IgD-negative memory B cell (primary cell): ENCODE data around the gene OR51I1. TPM values are rescaled to one million over a fixed set of nuclear protein-coding genes. Genes with fewer than 3 reads are reported as not detected.

Experiments
- H3K27ac Mint-ChIP-seq, 3 donors: one replicate each; pipeline ENCODE4 v1.8.0; 2020 to 2022; ENCODE audit warnings: mild to moderate bottlenecking in 3 of 3, mixed read lengths in 3 of 3, moderate library complexity in 1 of 3
- H3K27me3 Mint-ChIP-seq: one replicate; pipeline ENCODE4 v1.8.0; 2021; ENCODE audit warnings: mixed read lengths
- H3K36me3 Mint-ChIP-seq: one replicate; pipeline ENCODE4 v1.8.0; 2020; ENCODE audit warnings: mild to moderate bottlenecking, mixed read lengths
- H3K4me1 Mint-ChIP-seq, 3 donors: one replicate each; pipeline ENCODE4 v1.8.0; 2020 to 2022; ENCODE audit warnings: mixed read lengths in 3 of 3, mild to moderate bottlenecking in 1 of 3
- H3K4me3 Mint-ChIP-seq, 4 donors: one replicate each; pipeline ENCODE4 v1.8.0; 2020 to 2022; ENCODE audit warnings: mild to moderate bottlenecking in 4 of 4, mixed read lengths in 4 of 4, moderate library complexity in 3 of 4
- H3K9me3 Mint-ChIP-seq, 3 donors: one replicate each; pipeline ENCODE4 v1.8.0; 2020 to 2021; ENCODE audit warnings: mixed read lengths in 3 of 3, mild to moderate bottlenecking in 1 of 3
- polyA plus RNA-seq: library from polyadenylated mRNA; unstranded; fragments of 300-500 nt; fragmentation: Illumina TruSeq; gene quantifications from one replicate; pipeline ENCODE4 v1.2.3, GENCODE V29; 2021

OR51I1 gene, protein sequence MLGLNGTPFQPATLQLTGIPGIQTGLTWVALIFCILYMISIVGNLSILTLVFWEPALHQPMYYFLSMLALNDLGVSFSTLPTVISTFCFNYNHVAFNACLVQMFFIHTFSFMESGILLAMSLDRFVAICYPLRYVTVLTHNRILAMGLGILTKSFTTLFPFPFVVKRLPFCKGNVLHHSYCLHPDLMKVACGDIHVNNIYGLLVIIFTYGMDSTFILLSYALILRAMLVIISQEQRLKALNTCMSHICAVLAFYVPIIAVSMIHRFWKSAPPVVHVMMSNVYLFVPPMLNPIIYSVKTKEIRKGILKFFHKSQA
- not detected for polyA plus RNA-seq

DNA sequence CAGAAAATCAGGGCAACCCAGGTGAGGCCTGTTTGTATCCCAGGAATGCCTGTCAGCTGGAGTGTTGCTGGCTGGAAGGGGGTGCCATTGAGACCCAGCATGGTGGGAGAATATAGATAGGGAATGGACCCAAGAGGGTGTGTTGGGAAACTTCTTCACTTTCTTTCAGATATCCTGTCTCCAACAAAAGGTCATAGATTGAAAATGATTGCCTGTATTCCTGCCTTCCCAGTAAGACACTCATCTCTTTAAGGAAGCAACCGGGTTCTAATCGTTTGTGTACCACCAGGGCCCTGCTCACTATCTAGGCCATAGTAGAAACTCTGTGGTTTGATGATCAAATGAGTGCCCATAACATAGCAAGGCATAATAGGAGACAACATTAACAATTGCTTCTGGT, at the start of gene OR51I1:
Gene OR51I1, minus strand, starts transcription at position 101 of the 400 bp plus-strand sequence. Its CDS starts 0 bp downstream, at position 101.
- Mint-ChIP-seq H3K36me3 (no peaks in the 10 kb centered on the region), H3K4me1 (no peaks in the 10 kb centered on the region), H3K27ac (no peak within 1 kb of the TSS), H3K27me3 (no peaks in the 10 kb centered on the region), H3K4me3 (no peak within 1 kb of the TSS), H3K9me3 (no peaks in the 10 kb centered on the region)

DNA sequence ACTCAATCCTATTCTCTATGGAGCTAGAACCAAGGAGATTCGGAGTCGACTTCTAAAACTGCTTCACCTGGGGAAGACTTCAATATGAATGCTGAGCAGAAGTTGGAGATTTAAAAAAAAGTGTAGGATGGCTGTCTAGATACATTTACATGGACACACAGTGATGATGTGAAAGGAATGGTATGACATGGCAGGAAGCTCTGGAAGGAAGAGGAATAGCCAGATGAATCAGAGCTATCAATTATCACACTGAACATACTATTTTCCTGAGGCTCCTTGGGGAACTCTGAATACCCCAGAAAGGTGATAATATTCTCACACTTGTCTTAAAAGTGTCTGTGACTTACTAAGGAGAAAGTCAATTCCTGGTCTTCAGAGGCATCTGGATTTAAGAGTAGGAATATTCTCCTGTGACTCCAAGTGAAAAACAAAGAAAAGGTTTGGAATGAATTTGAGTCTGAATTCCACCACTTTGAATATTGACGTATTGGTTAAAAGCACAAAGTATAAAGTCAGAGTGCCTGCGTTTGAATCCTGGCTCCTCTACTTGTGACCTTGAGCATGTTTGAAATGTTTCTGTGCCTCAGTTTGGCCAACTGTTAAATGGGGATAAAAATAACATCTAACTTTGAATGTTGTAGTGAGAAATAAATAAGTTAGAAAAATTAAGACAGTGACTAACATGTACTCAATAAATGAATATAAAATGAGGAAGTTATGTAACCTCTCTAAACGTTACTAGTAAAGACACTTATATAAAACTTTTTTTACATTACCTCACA, 48.5 kb upstream of the OR51I1 start:
- H3K4me1 Mint-ChIP-seq, result no peaks in the 10 kb centered on the region
- peaks cover 2% of the 10 kb centered on the region for H3K27me3 Mint-ChIP-seq
- H3K9me3 Mint-ChIP-seq, result no peaks in the 10 kb centered on the region
- no peaks in the 10 kb centered on the region for H3K36me3 Mint-ChIP-seq
- H3K27ac Mint-ChIP-seq, result no peak overlapping the region
- H3K4me3 Mint-ChIP-seq, result no peak overlapping the region

DNA sequence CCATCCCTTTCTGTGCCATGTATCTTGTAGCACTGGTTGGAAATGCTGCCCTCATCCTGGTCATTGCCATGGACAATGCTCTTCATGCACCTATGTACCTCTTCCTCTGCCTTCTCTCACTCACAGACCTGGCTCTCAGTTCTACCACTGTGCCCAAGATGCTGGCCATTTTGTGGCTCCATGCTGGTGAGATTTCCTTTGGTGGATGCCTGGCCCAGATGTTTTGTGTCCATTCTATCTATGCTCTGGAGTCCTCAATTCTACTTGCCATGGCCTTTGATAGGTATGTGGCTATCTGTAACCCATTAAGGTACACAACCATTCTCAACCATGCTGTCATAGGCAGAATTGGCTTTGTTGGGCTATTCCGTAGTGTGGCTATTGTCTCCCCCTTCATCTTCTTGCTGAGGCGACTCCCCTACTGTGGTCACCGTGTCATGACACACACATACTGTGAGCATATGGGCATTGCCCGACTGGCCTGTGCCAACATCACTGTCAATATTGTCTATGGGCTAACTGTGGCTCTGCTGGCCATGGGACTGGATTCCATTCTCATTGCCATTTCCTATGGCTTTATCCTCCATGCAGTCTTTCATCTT, 47.6 kb upstream of the OR51I1 start:
- H3K4me3 Mint-ChIP-seq, result no peak overlapping the region
- H3K4me1 Mint-ChIP-seq, result no peaks in the 10 kb centered on the region
- peaks cover 2% of the 10 kb centered on the region for H3K27me3 Mint-ChIP-seq
- peaks cover under 1% of the 10 kb centered on the region for H3K36me3 Mint-ChIP-seq
- H3K9me3 Mint-ChIP-seq, result no peaks in the 10 kb centered on the region
- no peak overlapping the region for H3K27ac Mint-ChIP-seq

DNA sequence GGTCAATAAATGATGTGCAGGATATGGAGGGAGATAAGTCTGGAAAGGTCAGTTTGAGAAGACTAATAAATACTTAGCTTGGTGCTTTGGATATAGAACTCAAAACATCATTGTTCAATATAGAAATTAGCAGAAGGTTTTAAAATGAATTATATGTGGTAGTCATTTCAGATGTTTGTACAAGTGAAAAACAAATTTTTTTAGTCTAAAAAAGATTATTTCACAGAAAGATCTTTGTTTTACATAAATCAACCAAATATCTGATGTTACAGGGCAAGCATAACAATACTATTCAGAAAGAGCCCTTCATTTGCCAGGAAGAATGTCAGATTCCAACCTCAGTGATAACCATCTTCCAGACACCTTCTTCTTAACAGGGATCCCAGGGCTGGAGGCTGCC, 47.1 kb upstream of the OR51I1 start, which contains the start of gene OR52D1:
Gene OR52D1, plus strand, starts transcription at position 301 of the 400 bp plus-strand sequence. Its CDS starts 22 bp downstream, at position 323.
- H3K4me3 Mint-ChIP-seq, result no peak within 1 kb of the TSS
- H3K4me1 Mint-ChIP-seq, result no peaks in the 10 kb centered on the region
- H3K27ac Mint-ChIP-seq, result no peak within 1 kb of the TSS
- peaks cover 4% of the 10 kb centered on the region for H3K27me3 Mint-ChIP-seq
- H3K36me3 Mint-ChIP-seq, result peaks cover 3% of the 10 kb centered on the region
- H3K9me3 Mint-ChIP-seq, result no peaks in the 10 kb centered on the region

DNA sequence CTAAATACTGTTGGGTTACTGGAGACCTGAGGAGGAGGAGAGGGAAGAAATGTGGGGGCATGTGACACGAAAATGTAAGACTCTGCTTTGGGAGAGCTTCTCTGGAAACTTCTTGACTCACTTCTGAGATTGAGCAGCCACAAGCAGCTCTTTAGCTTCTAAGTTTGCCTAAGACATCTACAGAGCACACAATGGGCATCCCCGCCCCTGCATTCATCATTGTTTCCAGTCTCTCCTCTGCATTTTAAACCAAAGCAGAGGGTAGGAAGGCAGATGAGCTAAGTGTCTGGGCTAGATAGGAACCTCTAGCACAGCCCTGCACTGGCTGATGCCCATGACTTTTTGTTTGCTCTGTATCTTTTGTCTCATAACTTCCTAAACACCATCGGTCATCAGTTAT, 45.1 kb upstream of the OR51I1 start:
- H3K9me3 Mint-ChIP-seq, result no peaks in the 10 kb centered on the region
- H3K36me3 Mint-ChIP-seq, result peaks cover 3% of the 10 kb centered on the region
- no peak overlapping the region for H3K4me3 Mint-ChIP-seq
- H3K27me3 Mint-ChIP-seq, result peaks cover 4% of the 10 kb centered on the region
- no peak overlapping the region for H3K27ac Mint-ChIP-seq
- no peaks in the 10 kb centered on the region for H3K4me1 Mint-ChIP-seq

DNA sequence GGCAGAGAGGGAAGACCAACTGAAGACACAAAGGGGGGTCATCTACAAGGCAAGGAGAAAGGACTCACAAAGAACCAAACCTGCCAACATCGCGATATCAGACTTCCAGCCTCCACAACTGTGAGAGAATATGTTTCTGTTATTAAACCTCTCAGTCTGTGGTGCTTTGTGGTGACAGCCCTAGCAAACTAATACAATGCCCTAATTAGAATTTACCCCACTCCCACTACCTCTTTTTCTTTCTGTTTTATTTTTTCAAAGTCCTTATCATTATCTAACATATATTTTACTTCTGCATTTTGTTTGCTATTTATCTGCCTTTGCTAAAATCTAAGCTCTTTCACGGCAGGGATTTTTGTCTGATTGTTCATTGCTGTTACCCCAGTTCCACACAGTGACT, 44.7 kb upstream of the OR51I1 start:
- Mint-ChIP-seq H3K9me3 (no peaks in the 10 kb centered on the region), H3K4me1 (no peaks in the 10 kb centered on the region), H3K4me3 (no peak overlapping the region), H3K27me3 (peaks cover 4% of the 10 kb centered on the region), H3K27ac (no peak overlapping the region), H3K36me3 (peaks cover 3% of the 10 kb centered on the region)

DNA sequence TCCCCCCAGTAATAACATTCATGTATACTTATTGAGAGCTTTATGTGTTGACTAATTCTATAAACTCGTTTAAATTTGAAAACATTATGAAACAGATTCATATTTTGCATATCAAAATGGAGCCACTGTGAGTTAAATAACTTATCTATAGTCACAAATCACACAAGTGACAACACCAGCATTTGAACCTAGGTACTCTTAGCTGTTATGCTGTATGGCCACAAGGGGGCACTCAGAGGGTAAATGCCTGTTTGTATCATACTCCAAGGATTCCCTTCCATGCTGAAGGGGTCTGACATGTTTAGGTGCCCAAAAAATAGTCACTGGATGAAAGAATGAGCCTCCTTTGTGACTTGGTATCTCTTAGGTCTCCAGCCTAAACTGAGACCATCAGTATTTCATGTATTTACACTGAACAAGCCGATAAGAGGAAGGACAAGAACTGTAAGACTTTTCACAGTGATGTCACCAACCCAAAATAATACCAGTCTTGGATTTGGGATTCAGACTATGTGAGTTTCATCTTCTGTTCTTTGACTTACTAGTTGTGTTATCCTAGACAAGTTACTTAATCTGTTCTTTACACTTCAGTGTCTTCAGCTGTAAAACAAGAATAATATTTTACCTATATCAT, 35.0 kb upstream of the OR51I1 start:
- no peak overlapping the region for H3K27ac Mint-ChIP-seq
- H3K4me3 Mint-ChIP-seq, result no peak overlapping the region
- no peaks in the 10 kb centered on the region for H3K36me3 Mint-ChIP-seq
- peaks cover 8% of the 10 kb centered on the region for H3K27me3 Mint-ChIP-seq
- H3K9me3 Mint-ChIP-seq, result no peaks in the 10 kb centered on the region
- H3K4me1 Mint-ChIP-seq, result no peaks in the 10 kb centered on the region

DNA sequence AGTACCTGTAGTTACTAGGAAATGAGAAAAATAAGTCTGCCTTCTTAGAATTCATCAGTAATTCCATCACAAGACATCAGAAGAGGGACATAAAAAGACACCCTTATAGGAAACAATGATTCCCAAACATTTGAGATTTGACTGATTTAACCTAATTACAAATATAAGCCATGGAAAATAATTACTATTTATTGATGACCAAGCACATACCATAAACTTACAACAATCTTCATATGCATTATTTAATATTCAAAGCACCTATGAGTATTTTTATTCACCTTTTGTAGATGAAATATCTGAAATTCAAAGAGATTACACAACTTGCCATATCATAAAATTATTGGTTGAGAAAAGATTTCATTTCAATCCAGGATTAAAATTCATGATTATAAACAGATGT, 32.6 kb upstream of the OR51I1 start:
- Mint-ChIP-seq H3K4me1 (peaks cover 0 to 1% (median 0%) of the 10 kb centered on the region in 3 donors), H3K9me3 (no peaks in the 10 kb centered on the region), H3K36me3 (no peaks in the 10 kb centered on the region), H3K27ac (no peak overlapping the region), H3K27me3 (peaks cover 9% of the 10 kb centered on the region), H3K4me3 (no peak overlapping the region)

DNA sequence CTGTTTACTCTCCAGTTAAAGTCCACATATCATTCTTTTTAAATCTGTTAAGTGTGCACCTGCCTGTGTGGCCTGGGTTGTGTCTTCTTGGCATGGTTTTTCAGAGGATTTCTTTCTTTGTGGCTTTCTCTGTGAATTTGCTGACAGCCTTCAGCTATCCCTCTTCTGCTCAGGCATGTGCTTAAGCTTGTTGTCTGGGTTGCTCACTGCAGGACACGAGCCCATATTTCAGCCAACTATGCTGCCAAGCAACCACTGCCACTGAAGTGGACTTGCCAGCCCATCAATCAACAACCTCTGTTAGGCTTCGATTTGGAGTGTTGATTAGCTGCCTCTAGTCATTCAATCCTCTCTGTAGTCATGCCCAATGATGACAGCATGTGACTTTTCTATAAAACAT, 26.2 kb upstream of the OR51I1 start:
- Mint-ChIP-seq H3K27ac (no peak overlapping the region), H3K4me3 (no peak overlapping the region)

DNA sequence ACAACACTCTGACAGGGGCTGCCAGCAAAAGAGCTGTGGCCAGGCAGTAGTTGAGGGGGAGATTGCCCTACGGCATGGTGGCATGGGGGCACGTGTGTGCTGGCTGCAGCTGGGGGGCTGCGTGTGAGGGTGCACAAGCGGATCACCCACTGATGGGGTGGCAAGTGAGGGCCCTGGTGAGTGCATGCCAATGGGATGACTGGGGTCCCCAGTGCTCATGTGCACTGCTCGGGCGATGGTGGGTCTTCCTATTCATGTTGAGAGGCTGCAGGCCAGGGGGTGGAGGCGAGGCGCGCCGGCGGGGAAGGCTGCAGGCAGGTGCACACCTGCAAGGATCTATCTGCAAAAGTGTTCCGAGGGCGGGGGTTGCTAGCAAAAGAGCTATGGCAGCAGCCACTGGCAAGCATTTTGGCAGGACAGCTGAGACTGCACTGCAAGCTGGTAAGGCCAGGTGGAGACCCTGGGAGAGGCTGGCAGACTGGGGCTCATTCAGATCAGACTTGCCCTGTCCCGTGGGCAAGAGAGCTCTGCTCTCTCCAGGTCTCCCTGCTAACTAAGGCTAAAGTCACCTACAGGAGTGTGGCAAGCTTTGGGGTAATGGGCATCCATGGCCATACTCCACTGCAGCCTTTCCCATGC, 19.8 kb upstream of the OR51I1 start:
- H3K27ac Mint-ChIP-seq, result no peak overlapping the region
- H3K4me3 Mint-ChIP-seq, result no peak overlapping the region
- H3K9me3 Mint-ChIP-seq, result peaks cover 0 to 6% (median 0%) of the 10 kb centered on the region in 3 donors
- H3K27me3 Mint-ChIP-seq, result peaks cover 3% of the 10 kb centered on the region
- H3K36me3 Mint-ChIP-seq, result peaks cover 2% of the 10 kb centered on the region
- H3K4me1 Mint-ChIP-seq, result no peaks in the 10 kb centered on the region

More for the DNA sequence above, 26.2 kb upstream of the OR51I1 start:
- H3K27me3 Mint-ChIP-seq, result peaks cover 3% of the 10 kb centered on the region
- peaks cover 0 to 4% (median 0%) of the 10 kb centered on the region in 3 donors for H3K4me1 Mint-ChIP-seq
- H3K36me3 Mint-ChIP-seq, result peaks cover 3% of the 10 kb centered on the region
- H3K9me3 Mint-ChIP-seq, result peaks cover 0 to 2% (median 0%) of the 10 kb centered on the region in 3 donors

DNA sequence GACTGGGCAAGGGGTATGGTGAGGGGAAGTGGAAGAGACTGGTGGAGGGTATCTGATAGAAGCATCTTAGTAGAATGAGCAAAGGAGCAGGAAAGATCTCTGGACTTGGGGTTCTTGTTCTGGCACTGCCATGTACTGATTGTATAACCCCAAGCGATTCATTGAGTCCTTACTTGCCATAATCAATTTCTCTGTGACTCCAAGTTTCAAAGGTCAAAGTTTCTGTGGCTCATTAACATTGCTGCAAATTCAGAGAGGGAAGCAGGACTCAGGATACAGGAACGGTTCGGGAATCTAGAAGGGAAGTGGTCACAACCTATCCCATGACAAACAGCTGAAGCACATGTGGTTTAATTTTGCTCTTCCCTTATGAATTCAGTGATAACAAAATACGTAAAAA, 8.1 kb upstream of the OR51I1 start:
- peaks cover 1% of the 10 kb centered on the region for H3K27me3 Mint-ChIP-seq
- no peaks in the 10 kb centered on the region for H3K4me1 Mint-ChIP-seq

DNA sequence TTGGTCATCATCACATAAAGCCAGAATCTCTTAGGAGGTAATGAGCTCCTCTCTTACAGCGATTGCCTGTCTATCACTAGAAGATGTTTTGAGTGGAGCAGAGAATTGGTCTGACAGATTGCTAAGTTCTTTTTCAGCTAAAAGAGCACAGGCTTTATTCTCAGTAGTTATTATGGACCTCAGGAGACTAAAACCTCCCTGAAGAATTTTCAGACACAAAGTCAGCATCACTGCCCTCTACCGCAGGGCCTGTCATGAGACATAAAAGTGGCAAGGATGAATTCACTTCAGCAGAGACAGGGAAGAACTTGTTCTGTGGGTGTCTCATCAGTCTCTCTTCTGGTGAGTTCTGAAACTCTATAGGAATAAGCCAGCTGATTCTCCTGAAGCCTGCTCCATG, 7.7 kb upstream of the OR51I1 start, which contains the start of gene OR51I2:
Gene OR51I2, plus strand, starts transcription at position 301 of the 400 bp plus-strand sequence. CDS start 4,166 bp downstream, outside the sequence.
- no peaks in the 10 kb centered on the region for H3K36me3 Mint-ChIP-seq
- no peak within 1 kb of the TSS for H3K4me3 Mint-ChIP-seq
- no peaks in the 10 kb centered on the region for H3K4me1 Mint-ChIP-seq
- H3K27ac Mint-ChIP-seq, result no peak within 1 kb of the TSS
- H3K27me3 Mint-ChIP-seq, result peaks cover 1% of the 10 kb centered on the region
- no peaks in the 10 kb centered on the region for H3K9me3 Mint-ChIP-seq

More for the DNA sequence above, 8.1 kb upstream of the OR51I1 start:
- no peaks in the 10 kb centered on the region for H3K9me3 Mint-ChIP-seq
- no peak overlapping the region for H3K27ac Mint-ChIP-seq
- no peak overlapping the region for H3K4me3 Mint-ChIP-seq
- H3K36me3 Mint-ChIP-seq, result no peaks in the 10 kb centered on the region

DNA sequence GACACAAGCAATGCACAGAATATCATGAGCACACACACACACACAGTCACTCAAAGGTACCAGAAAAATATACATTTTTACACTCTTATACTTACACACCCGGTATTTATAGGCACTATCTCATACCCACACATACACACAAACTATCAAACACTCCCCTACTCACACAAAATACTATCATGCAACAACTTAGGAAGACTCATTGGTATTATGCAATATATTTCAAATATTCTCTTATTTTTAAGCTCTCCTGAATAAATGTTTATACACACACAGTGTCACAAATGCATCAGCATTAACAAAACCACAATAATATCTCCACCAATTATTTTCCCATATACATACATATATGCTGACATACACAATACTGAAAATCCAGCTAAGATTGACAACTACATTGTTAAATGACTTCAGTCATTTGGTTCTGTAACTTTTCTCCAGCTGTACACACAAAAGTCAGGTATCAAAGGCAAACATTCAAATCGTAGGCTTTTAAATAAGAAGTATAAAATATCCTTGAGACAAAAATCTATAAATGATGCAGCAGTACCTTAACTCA, 2.6 kb upstream of the OR51I1 start:
- H3K36me3 Mint-ChIP-seq, result no peaks in the 10 kb centered on the region
- H3K4me1 Mint-ChIP-seq, result no peaks in the 10 kb centered on the region
- H3K27me3 Mint-ChIP-seq, result no peaks in the 10 kb centered on the region
- H3K9me3 Mint-ChIP-seq, result no peaks in the 10 kb centered on the region
- no peak overlapping the region for H3K27ac Mint-ChIP-seq
- no peak overlapping the region for H3K4me3 Mint-ChIP-seq

DNA sequence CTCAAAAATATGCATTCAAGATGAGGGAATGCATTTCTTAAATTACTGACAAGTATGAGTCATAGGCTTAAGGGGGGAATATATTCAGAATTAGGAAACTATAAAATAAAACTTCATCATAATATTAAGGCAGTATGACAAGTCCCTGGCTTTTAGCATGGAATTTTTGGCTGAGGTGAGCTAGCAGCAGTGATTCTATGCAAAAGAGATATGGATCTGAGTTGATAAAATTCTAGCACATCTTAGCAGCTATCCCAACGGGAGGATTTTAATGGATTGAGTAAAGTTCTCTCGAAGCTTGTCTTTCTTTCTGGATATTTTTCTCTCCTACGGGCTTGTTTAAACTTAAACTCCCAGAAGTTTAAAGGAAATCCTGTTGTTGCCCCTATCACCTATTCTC, 18.2 kb downstream of the OR51I1 start:
- no peak overlapping the region for H3K27ac Mint-ChIP-seq
- H3K4me1 Mint-ChIP-seq, result no peaks in the 10 kb centered on the region
- H3K9me3 Mint-ChIP-seq, result no peaks in the 10 kb centered on the region
- H3K36me3 Mint-ChIP-seq, result no peaks in the 10 kb centered on the region
- H3K4me3 Mint-ChIP-seq, result no peak overlapping the region
- H3K27me3 Mint-ChIP-seq, result peaks cover 13% of the 10 kb centered on the region
